EL (cell line): ENCODE measurements around the gene AFF1.
A peak's percentile ranks its signal among the peaks of the same experiment; 100 is the strongest.
"Not testable (repeated sequence)": the region's sequence is repeated elsewhere in the genome, so short reads cannot be mapped to it uniquely, and the experiment has no call there.

Experiments used
- DNase-seq: peaks from one replicate; pipeline ENCODE4 v3.0.0-alpha.2; 2016

AFF1 gene

DNA sequence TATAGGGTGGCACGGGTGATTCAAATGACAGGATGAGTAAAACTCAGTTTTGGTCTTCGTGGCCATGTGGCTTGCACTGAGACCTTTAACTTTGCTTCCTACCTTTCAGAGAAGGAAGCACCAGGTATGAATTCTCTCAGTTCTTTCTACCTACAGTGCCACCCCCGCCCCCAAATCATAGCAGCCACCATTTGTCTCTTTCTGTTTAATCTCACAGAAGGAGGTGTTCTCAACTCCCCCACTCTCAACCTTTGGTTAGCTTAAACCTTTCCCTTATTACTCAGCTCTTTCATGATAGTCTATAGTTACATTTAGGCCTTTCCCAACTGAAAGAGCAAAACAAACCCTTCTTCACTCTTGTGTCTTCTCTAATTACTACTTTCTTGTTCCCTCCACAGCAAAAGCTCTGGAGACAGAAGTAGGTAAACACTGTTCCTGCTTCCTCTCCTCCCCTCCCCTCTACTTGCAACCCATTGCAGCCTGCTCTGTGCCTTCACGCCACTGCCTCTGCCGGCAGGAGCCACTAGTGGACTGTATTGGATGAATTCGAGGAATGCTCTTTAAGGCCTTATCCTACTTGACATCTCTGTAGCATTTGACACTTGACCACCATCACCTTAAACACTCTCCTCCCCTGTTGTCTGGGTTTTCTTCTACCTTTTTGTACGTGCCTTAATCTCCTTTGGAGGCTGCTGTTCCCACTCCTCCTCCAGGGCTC lies 123.7 kb downstream of the AFF1 start:
- peak; percentile 24 for DNase-seq

- DNase-seq: peak; percentile 75
Observed at GRCh38 chr4:87060957-87061356, 126.1 kb downstream of the AFF1 start.

GRCh38 chr4:87065021-87065420 lies 130.2 kb downstream of the AFF1 start:
- DNase-seq: no peak

- no peak for DNase-seq
Observed at GRCh38 chr4:87066403-87067123, 131.8 kb downstream of the AFF1 start.

DNA sequence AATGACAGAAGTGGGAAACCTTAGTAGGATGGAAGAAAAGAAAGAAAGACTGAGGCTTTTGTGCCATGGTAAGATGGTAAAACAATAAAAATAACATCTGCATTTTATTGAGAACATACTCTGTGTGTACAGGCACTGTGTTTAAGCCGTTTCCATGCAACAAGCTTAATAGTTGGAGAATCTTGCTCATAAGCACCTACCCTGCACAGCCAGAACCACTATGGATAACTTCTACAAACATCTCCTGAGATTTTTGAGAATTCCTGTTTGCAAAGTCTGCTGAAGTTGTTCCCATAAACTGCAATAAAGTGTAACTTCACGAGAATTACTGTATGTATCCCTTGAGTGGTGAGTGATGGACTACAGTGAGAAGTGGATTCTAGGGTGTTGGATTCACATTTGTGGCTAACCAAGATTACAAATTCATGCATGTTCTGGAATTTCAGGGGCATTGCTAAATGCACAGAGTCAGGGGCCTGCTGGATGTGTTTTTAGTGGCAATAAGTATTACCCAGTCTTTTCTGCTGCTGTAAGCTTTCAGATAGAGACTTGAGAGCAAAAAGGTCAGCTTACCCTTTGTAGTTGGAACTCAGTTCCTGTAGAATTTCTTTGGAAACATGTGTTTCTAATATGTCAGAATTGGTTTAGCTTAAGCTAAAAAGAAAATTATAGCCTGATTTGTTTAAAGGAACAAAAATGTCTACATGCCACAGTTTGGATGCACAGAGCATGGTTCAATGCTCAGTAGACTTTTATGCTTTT lies 132.5 kb downstream of the AFF1 start:
- DNase-seq: no peak

DNA sequence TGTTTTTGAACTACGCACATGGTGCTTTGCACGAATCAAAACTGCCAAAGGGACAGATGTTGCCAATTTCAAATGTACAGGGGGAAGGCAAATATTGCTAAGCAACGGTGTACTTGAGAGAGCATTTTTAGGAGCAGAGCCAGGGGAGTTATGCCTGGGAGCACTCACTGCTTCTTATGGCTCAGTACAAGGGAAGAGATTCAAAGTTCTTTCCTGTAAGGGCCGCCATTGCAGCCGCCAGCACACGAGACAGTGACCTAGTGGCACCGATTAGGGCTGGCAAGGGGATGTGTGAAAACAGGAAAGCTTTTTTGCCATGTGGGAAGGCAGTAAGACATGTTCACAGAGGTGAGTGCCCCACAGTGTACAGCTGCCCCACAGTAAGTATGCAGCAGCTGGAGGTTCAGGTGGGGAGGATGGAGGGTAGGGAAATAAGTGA lies 133.8 kb downstream of the AFF1 start:
- DNase-seq: no peak

DNA sequence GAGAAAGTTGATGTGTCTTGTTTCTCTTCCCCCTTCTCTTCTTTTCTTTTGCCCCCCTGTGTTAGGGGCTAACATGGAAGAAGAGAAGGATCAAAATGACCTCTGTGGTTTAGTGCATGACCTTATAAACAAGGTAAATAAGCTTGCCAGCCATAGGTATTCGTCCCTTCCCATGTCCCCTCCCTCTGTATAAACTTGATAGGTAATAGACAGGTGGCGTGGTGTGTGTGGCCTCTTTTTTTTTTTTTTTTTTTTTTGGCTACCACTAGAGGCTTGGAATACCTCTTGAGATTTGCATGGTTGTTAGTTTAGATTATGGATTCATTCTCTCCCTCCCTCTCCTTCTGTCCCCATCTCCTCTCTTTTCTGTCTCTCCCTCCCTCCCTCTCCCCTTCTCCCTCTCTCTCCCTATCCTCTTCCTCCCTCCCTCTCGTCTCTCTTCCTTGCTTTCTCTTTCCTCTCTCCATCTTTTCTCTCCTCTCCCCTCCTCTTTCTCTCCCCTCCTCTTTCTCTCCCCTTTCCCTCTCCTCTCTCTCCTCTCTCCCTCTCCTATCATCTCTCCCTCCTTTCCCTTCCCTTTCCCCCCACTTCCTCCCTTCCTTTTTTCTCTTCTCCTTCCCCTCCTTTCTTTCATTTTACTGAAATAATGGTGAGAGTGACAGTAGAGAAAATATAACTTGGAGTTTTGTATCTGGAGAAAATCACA lies 134.4 kb downstream of the AFF1 start:
- DNase-seq: no peak

DNA sequence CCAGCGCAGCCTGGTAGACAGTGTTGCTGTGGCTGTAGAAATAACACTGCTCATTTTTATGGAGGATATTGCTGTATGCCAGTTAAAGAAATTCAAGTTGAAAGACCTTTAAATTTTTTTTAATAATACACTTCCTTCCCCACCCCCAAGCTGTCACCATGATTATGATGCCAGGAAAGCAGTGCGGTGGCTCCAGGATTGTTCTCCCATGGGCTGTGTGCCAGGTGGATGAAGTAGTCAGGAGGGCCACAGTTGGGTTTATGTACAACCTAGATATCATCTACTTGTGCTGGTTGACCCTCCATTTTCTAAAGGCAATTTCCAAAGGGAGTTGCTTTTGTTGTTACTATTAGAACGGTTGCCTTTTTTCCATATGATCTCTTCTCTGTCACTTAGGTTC lies 136.6 kb downstream of the AFF1 start:
- no peak for DNase-seq

DNA sequence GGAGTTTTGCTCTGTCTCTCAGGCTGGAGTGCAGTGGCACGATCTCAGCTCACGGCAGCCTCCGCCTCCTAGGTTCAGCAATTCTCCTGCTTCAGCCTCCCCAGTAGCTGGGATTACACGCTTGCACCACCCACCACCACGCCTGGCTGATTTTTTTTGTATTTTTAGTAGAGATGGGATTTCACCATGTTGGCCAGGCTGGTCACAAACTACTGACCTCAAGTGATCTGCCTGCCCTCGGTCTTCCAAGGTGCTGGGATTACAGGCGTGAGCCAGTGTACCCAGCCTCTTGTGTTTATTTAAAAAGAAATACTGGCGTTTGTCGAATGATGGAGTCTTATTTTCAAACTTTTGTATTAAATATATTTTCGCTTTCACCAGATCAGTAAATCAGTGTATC lies 137.7 kb downstream of the AFF1 start:
- DNase-seq: not testable (repeated sequence)

DNA sequence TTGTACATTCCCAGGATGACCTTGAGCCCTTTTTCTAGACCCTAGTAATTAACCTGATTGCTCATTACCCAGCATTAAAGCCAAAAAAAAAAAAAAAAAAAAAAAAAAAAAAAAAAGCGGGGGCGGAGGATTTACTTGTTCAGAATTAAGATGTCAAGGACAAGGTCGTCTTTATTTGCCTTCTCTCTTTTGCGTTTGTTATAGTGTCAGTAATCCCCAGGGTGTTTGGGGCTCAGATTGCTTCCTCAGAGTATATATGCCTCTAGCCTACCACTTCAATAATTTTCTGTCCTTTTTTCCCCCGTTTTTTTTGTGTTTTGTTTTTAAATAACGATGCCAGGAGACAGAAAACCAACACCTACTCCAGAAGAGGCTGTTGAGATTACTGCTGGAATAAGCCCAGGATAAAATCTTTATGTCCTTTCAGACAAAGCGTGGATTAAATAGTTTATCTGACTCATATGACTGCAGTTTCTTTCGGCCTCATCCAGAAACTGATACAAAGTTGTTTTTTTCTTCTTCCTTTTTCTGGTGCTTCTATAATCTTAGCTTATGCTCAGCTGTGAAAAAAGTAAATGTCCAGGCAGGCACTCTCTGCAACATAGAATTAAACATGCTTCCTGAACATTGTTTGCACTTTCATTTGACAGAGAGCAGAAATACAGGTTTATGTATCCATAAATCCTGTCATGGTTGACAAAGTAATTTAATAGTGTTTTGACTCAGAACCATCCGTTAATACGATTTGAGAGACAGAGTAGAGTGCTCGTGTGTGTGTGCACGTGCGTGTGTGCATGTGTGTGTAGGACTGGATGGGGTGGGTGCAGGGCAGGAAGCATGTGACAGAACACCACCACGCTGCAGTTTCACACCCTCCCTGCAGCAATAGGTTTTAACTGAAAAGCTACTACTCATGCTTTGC lies 138.6 kb downstream of the AFF1 start:
- DNase-seq: no peak

- no peak for DNase-seq
Observed at GRCh38 chr4:87074121-87074488, 139.3 kb downstream of the AFF1 start.

GRCh38 chr4:87075876-87076275 lies 141.1 kb downstream of the AFF1 start:
- no peak for DNase-seq

DNA sequence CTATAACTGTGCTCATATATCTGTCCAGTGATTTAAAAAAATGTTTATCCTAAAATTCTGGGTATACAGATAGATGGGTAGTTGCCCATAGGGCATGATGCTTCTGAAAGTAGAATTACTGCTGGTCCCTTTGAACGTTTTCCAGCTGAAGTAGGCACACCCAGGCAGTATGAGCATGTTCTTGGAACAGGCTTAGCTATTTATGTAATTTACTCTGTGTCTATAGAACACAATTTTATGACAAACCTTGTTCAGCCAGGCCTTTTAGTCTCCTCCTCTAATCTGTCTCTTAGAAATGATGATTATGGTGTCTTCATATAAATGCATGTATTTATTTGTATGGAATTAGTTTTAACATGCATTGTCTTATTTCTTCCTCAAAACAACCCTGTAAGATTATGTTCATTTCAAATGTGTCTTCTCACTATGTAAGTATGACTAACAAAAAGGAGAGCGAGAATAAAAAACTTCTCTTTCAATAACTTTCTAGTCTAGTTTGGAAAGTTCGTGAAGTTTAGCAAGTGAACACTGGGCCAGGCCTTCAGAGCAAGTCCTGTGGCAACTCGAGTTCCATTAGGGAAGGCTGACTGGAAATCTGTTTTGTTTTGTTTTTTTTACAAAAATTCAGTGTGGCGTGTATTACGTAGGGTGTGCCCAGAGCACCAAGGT lies 142.0 kb downstream of the AFF1 start:
- no peak for DNase-seq

DNA sequence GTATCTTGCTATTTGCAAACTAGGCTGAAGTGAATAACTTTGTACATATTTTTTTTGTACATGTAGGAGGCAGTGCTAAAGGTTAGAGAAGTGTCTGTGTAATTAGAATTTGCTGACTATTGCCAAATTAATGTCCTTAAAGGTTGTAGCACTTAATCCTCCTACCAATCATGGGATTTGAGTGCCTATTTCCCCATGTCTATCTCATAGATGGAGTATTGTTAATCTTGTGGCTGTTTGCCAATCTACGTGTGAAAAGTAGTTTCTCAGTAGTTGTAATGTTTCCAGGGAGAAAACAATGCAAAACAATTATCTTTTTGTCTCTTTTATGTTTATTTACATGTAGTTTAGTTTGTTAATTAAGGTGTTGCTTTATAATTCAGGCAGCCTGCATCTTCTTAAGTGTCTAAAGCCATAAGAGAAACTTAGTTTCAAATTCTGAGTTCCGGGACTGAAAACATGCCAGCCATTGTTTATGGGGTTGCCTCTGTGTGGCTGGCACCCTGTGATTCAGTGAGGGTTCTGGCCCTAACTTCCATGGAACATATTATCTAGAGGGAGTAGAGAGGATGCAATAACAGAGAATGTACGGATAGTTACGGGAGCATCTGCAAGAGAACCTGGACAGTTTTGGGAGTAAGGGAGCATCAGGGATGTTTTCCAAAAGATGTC lies 143.2 kb downstream of the AFF1 start:
- no peak for DNase-seq

- peak; percentile 52 for DNase-seq
Observed at GRCh38 chr4:87078987-87079486, 144.2 kb downstream of the AFF1 start.

- no peak for DNase-seq
Observed at GRCh38 chr4:87079967-87080366, 145.2 kb downstream of the AFF1 start.

DNA sequence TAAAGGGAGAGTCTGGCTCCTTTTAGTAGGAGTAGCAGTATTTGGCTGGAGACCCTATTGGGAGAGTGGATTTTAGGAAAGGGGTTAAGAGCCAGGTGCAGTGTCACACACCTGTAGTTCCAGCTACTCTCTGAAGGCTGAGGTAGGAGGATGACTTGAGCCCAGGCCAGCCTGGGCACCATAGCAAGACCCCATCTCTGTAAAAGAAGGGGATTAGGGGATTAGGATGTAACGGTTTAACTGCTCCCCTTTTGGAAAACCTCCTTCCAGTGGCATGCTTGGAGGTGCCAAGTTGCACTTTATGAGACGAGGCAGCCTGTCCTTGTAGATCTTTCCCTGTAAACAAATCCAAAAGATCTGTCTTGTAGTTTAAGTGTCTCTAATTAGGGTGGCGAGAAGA lies 145.7 kb downstream of the AFF1 start:
- DNase-seq: no peak

GRCh38 chr4:87081826-87082225 lies 147.0 kb downstream of the AFF1 start:
- DNase-seq: no peak

- DNase-seq: not testable (repeated sequence)
Observed at GRCh38 chr4:87085732-87086131, 150.9 kb downstream of the AFF1 start.

GRCh38 chr4:87086143-87086805 lies 151.5 kb downstream of the AFF1 start:
- DNase-seq: no peak
